Muscle layer of duodenum (tissue), 2 donors: ENCODE data around the gene ALPP.
"Not testable (repeated sequence)": the region's sequence is repeated elsewhere in the genome, so short reads cannot be mapped to it uniquely, and the experiment has no call there.

ENCODE experiments used
- H3K27ac ChIP-seq: one replicate; pipeline ENCODE4 v1.7.0; 2013; ENCODE audit warnings: mild to moderate bottlenecking, low read length
- H3K27me3 ChIP-seq: one replicate; pipeline ENCODE4 v1.7.0; 2013; ENCODE audit warnings: low read depth, mild to moderate bottlenecking, control low read depth, low read length
- H3K36me3 ChIP-seq, 2 donors: one replicate each; pipeline ENCODE4 v1.7.0; 2013; ENCODE audit warnings: low read length in 2 of 2, control low read depth in 1 of 2, mild to moderate bottlenecking in 1 of 2; ENCODE audit not compliant: insufficient read depth in 2 of 2, control insufficient read depth in 1 of 2
- H3K4me1 ChIP-seq, 2 donors: one replicate each; pipeline ENCODE4 v1.7.0; 2013; ENCODE audit warnings: low read length in 2 of 2, mild to moderate bottlenecking in 2 of 2, control low read depth in 1 of 2, moderate library complexity in 1 of 2; ENCODE audit not compliant: insufficient read depth in 2 of 2, control insufficient read depth in 1 of 2
- H3K4me3 ChIP-seq, 2 donors: one replicate each; pipeline ENCODE4 v1.7.0; 2013; ENCODE audit warnings: low read length in 2 of 2, low read depth in 1 of 2, mild to moderate bottlenecking in 1 of 2
- H3K9me3 ChIP-seq, 2 donors: one replicate each; pipeline ENCODE4 v1.7.0; 2013; ENCODE audit warnings: low read length in 2 of 2, control low read depth in 1 of 2, mild to moderate bottlenecking in 1 of 2; ENCODE audit not compliant: control insufficient read depth in 1 of 2
- donor health status: healthy.

ALPP gene

DNA sequence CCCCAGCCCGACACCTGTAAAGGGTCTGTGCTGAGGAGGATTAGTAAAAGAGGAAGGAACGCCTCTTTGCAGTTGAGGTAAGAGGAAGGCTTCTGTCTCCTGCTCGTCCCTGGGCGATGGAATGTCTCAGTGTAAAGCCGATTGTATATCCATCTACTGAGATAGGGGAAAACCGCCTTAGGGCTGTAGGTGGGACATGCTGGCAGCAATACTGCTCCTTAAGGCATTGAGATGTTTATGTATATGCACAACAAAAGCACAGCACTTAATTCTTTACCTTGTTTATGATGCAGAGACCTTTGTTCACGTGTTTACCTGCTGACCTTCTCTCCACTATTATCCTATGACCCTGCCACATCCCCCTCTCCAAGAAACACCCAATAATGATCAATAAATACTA is 44.9 kb downstream of the ALPP start:
- H3K4me3 ChIP-seq, H3K27ac ChIP-seq, H3K36me3 ChIP-seq: not testable (repeated sequence)
- Histone ChIP-seq H3K9me3 (peaks cover 0 to 12% of the 10 kb centered on the region in 2 donors), H3K27me3 (peaks cover 31% of the 10 kb centered on the region), H3K4me1 (peaks cover 0 to 27% of the 10 kb centered on the region in 2 donors)

DNA sequence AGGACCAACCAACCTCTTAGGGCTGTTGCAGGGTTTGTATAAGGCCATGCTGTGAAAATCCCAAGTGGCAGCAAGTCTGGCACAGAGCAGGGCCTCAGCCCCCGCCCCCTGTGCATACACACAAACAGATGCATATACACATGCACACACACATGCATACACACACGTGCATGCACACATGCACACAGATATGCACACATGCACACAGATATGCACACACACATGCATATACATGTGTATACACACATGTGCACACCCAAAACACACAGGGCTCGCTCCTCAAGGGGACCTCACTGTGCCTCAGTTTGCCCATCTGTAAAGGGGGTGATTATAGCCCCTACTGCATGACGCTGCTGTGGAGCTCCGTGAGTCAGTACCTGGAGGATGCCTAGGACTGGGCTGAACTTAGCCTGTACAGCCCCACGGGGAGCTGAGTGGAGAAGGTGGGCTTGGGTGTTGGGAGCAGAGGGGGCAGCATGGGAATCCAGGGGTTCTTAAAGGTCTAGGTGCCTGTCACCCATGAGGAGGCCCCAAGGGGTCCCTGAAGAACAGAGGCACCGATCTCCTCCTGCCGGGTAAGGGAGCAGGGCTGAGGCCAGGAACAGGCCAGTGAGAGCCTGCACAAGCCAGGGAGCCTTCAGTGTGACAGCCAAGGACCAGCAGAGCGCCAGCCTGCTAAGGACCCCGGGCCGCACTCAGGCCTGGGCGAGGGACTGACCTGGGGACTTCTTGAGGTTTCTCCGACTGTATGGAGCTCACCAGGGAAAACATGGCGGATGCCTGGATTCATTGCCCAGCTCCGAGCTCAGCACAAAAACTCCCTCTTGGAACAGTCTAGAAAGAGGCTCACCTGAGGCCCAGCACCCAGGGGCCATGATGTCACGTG is 53.4 kb downstream of the ALPP start:
- Histone ChIP-seq H3K9me3 (no peaks in the 10 kb centered on the region), H3K27ac (no peak overlapping the region), H3K27me3 (no peaks in the 10 kb centered on the region), H3K36me3 (no peaks in the 10 kb centered on the region), H3K4me1 (no peaks in the 10 kb centered on the region), H3K4me3 (no peak overlapping the region)
